Measurements from ENCODE around the gene SLC37A1.

Gene SLC37A1

GRCh38 chr21:42580076-42580792, 66.6 kb downstream of the SLC37A1 start:
- peak; percentile 19 for DNase-seq

GRCh38 chr21:42580793-42581321, 67.2 kb downstream of the SLC37A1 start:
- peak; percentile 49 for DNase-seq

- peak; percentile 20 for DNase-seq
Measured at GRCh38 chr21:42581336-42581992, 67.8 kb downstream of the SLC37A1 start.

- peak; percentile 65 for DNase-seq
Measured at GRCh38 chr21:42581993-42582786, 68.5 kb downstream of the SLC37A1 start.

GRCh38 chr21:42582787-42583476, 69.3 kb downstream of the SLC37A1 start:
- DNase-seq = no peak

GRCh38 chr21:42583477-42584295, 70.0 kb downstream of the SLC37A1 start:
- DNase-seq = peak; percentile 16

- DNase-seq = no peak
Measured at GRCh38 chr21:42584296-42584641, 70.6 kb downstream of the SLC37A1 start.

- no peak for DNase-seq
Measured at GRCh38 chr21:42585881-42586280, 72.2 kb downstream of the SLC37A1 start.

GRCh38 chr21:42586406-42586805, 72.8 kb downstream of the SLC37A1 start:
- DNase-seq = no peak

GRCh38 chr21:42587036-42587435, 73.4 kb downstream of the SLC37A1 start:
- DNase-seq = no peak

- no peak for DNase-seq
Measured at GRCh38 chr21:42590431-42591131, 76.9 kb downstream of the SLC37A1 start.

- DNase-seq = no peak
Measured at GRCh38 chr21:42591170-42591869, 77.7 kb downstream of the SLC37A1 start.

GRCh38 chr21:42592156-42592820, 78.6 kb downstream of the SLC37A1 start:
- no peak for DNase-seq

GRCh38 chr21:42593007-42593814, 79.6 kb downstream of the SLC37A1 start:
- peak; percentile 83 for DNase-seq

GRCh38 chr21:42594616-42595282, 81.1 kb downstream of the SLC37A1 start:
- no peak for DNase-seq

GRCh38 chr21:42595283-42596187, 81.9 kb downstream of the SLC37A1 start:
- DNase-seq = no peak

GRCh38 chr21:42596657-42597056, 83.0 kb downstream of the SLC37A1 start:
- no peak for DNase-seq
